Measurements from ENCODE around the gene CEBPE.

- TF ChIP-seq, protein P1, sequence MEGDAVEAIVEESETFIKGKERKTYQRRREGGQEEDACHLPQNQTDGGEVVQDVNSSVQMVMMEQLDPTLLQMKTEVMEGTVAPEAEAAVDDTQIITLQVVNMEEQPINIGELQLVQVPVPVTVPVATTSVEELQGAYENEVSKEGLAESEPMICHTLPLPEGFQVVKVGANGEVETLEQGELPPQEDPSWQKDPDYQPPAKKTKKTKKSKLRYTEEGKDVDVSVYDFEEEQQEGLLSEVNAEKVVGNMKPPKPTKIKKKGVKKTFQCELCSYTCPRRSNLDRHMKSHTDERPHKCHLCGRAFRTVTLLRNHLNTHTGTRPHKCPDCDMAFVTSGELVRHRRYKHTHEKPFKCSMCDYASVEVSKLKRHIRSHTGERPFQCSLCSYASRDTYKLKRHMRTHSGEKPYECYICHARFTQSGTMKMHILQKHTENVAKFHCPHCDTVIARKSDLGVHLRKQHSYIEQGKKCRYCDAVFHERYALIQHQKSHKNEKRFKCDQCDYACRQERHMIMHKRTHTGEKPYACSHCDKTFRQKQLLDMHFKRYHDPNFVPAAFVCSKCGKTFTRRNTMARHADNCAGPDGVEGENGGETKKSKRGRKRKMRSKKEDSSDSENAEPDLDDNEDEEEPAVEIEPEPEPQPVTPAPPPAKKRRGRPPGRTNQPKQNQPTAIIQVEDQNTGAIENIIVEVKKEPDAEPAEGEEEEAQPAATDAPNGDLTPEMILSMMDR (IDR thresholded peaks at IDR 0.05; ENCODE audit: low read depth, low read length, missing input control), result no peak
- TF ChIP-seq, protein P2, sequence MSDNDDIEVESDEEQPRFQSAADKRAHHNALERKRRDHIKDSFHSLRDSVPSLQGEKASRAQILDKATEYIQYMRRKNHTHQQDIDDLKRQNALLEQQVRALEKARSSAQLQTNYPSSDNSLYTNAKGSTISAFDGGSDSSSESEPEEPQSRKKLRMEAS (IDR thresholded peaks at IDR 0.05), result no peak
- TF ChIP-seq RAD21 (IDR thresholded peaks at IDR 0.05) (no peak), YY1 (IDR thresholded peaks at IDR 0.05) (no peak), JUND (IDR thresholded peaks at IDR 0.05) (no peak), TAF1 (conservative IDR thresholded peaks at IDR 0.05) (no peak), GABPA (IDR thresholded peaks at IDR 0.05 in 1 of 2, conservative IDR thresholded peaks at IDR 0.05 in 1 of 2) (no peak), REST (IDR thresholded peaks at IDR 0.05) (no peak), SP1 (IDR thresholded peaks at IDR 0.05) (no peak), HNF4G (IDR thresholded peaks at IDR 0.05) (no peak), EGR1 (IDR thresholded peaks at IDR 0.05; ENCODE audit: low read depth in 2 of 2) (no peak), RXRA (IDR thresholded peaks at IDR 0.05) (no peak)
- TF ChIP-seq, protein P3, sequence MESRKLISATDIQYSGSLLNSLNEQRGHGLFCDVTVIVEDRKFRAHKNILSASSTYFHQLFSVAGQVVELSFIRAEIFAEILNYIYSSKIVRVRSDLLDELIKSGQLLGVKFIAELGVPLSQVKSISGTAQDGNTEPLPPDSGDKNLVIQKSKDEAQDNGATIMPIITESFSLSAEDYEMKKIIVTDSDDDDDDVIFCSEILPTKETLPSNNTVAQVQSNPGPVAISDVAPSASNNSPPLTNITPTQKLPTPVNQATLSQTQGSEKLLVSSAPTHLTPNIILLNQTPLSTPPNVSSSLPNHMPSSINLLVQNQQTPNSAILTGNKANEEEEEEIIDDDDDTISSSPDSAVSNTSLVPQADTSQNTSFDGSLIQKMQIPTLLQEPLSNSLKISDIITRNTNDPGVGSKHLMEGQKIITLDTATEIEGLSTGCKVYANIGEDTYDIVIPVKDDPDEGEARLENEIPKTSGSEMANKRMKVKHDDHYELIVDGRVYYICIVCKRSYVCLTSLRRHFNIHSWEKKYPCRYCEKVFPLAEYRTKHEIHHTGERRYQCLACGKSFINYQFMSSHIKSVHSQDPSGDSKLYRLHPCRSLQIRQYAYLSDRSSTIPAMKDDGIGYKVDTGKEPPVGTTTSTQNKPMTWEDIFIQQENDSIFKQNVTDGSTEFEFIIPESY (IDR thresholded peaks at IDR 0.05), result no peak
Measured at GRCh38 chr14:23077962-23078361, 41.1 kb downstream of the CEBPE start.
